ENCODE results near the gene PTPRD.

DNA sequence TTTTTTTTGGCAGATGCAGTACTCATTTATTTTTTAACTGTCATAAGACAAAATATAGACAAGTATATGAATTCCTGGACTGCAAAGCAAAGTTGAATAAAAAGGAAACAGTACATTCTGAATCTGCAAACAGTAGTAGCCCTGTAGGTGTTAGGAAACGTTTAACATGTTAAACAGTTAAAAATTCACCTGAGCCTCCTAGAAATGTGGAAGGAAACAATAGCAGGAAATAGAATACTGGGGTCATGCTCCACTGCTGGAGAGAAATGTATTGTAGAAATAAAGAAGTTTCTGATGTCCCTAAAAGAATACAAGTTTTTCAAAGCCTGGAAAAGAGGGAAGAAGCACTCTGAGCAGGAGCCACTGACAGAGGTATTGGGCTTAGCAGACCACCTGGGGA is 866.0 kb downstream of the PTPRD start:
- no peak for TF ChIP-seq POLR2A (IDR thresholded peaks at IDR 0.05)
- TF ChIP-seq, protein P1, sequence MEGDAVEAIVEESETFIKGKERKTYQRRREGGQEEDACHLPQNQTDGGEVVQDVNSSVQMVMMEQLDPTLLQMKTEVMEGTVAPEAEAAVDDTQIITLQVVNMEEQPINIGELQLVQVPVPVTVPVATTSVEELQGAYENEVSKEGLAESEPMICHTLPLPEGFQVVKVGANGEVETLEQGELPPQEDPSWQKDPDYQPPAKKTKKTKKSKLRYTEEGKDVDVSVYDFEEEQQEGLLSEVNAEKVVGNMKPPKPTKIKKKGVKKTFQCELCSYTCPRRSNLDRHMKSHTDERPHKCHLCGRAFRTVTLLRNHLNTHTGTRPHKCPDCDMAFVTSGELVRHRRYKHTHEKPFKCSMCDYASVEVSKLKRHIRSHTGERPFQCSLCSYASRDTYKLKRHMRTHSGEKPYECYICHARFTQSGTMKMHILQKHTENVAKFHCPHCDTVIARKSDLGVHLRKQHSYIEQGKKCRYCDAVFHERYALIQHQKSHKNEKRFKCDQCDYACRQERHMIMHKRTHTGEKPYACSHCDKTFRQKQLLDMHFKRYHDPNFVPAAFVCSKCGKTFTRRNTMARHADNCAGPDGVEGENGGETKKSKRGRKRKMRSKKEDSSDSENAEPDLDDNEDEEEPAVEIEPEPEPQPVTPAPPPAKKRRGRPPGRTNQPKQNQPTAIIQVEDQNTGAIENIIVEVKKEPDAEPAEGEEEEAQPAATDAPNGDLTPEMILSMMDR (IDR thresholded peaks at IDR 0.05): no peak

Data from Peyer's patch (tissue), 4 donors.